BLaER1 treated with 17β-estradiol and CSF1 and Interleukin-3, amounts not matched to agents 10 nM and 100 nM (cell line): ENCODE data around the gene OSBPL1A.
"Not testable (repeated sequence)": the region's sequence is repeated elsewhere in the genome, so short reads cannot be mapped to it uniquely, and the experiment has no call there.

Experiments used
- H3K27ac ChIP-seq, 11 experiments: shearing (Covaris generic); formaldehyde crosslinking; 2 replicates each; pipeline ENCODE4 v1.8.1; 2022
- H3K27me3 ChIP-seq, 11 experiments: shearing (Covaris generic); formaldehyde crosslinking; 2 replicates each; pipeline ENCODE4 v1.8.1; 2022
- H3K36me3 ChIP-seq, 11 experiments: shearing (Covaris generic); formaldehyde crosslinking; 2 replicates each; pipeline ENCODE4 v1.8.1; 2022
- H3K4me1 ChIP-seq, 10 experiments: shearing (Covaris generic); formaldehyde crosslinking; 2 replicates each; pipeline ENCODE4 v1.8.1; 2022
- H3K4me2 ChIP-seq, 11 experiments: shearing (Covaris generic); formaldehyde crosslinking; 2 replicates each; pipeline ENCODE4 v1.8.1; 2022
- H3K4me3 ChIP-seq, 10 experiments: shearing (Covaris generic); formaldehyde crosslinking; 2 replicates each; pipeline ENCODE4 v1.8.1; 2022
- H3K9ac ChIP-seq, 11 experiments: shearing (Covaris generic); formaldehyde crosslinking; 2 replicates each; pipeline ENCODE4 v1.8.1; 2022
- H3K9me3 ChIP-seq, 11 experiments: shearing (Covaris generic); formaldehyde crosslinking; replicated peaks in 1 of 11; 2 replicates each; pipeline ENCODE4 v1.8.1; 2022
- H4K20me1 ChIP-seq, 11 experiments: shearing (Covaris generic); formaldehyde crosslinking; 2 replicates each; pipeline ENCODE4 v1.8.1; 2022
- Cebpa-rat ChIP-seq, 11 experiments: shearing (Covaris generic); IDR thresholded peaks; 2 replicates each; pipeline ENCODE4 v1.8.1; 2022

OSBPL1A gene

GRCh38 chr18:24386681-24387080 lies 10.9 kb downstream of the OSBPL1A start:
- no peak overlapping the region for H3K4me3 ChIP-seq
- TF ChIP-seq Cebpa-rat (IDR thresholded peaks at IDR 0.05): no peak

DNA sequence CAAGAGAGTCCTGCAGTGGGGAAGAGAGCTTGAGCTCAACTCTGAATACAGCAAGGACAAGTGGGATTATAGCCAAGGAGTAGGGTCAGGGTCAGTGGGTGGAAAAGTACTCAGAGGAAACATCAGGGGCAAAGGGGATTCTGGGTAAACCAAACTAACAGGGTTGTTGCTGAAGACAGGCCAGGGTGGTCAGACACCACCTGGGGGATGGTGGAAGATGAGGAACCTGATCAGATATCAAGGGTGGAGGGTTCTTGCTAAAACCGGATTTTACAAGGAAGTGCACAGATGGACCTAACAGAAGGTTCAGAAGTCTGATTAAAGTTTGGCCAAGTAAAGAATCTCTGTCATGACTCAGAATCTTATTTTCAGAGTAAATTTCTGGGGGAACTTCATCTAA lies 16.5 kb downstream of the OSBPL1A start:
- Histone ChIP-seq H3K36me3 (peaks cover 9 to 43% (median 25%) of the 10 kb centered on the region in 11 experiments), H3K4me2 (no peak overlapping the region), H3K27me3 (no peaks in the 10 kb centered on the region), H3K9me3 (peaks cover 0 to 5% (median 0%) of the 10 kb centered on the region in 11 experiments; a peak in 1 of 22 replicates), H3K4me1 (peaks cover 5 to 10% (median 7%) of the 10 kb centered on the region in 10 experiments; a peak in 14 of 20 replicates), H3K9ac (no peak overlapping the region), H3K4me3 (no peak overlapping the region), H3K27ac (no peak overlapping the region), H4K20me1 (no peaks in the 10 kb centered on the region; a peak in 2 of 22 replicates)
- TF ChIP-seq Cebpa-rat (IDR thresholded peaks at IDR 0.05): no peak

More at GRCh38 chr18:24386681-24387080, 10.9 kb downstream of the OSBPL1A start:
- no peak overlapping the region for H3K4me2 ChIP-seq
- no peak overlapping the region for H3K9ac ChIP-seq
- H3K9me3 ChIP-seq: no peaks in the 10 kb centered on the region
- H3K36me3 ChIP-seq: peaks cover 0 to 15% (median 6%) of the 10 kb centered on the region in 11 experiments; a peak in 8 of 22 replicates
- H3K4me1 ChIP-seq: no peaks in the 10 kb centered on the region
- no peaks in the 10 kb centered on the region; a peak in 1 of 22 replicates for H4K20me1 ChIP-seq
- H3K27me3 ChIP-seq: no peaks in the 10 kb centered on the region
- H3K27ac ChIP-seq: no peak overlapping the region

DNA sequence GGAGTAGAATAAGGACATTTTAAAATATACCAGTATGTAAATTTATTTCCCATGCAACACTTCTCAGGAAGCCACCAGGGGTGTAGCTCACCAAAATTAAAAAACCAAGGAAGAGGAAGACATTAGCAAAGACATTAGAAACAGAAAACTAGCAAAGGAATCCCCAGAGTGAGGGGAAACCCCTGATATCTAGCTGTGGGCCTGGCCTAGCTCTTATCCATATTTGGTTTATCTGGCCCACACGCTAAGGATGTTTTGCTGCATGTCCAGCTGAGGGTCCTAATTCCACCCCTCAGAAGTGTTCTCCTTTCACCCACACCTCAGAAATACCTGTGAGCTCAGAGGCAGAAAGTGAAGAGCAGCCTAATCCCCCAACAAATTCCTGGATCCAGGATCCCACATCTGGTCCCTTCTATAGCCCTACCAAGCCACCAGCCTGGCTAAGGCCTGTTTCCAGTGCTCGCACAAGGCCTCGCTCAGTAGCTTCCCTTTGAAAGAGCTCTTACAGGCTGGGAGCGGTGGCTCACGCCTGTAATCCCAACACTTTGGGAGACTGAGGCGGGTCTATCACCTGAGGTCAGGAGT lies 17.4 kb downstream of the OSBPL1A start:
- H3K4me1 ChIP-seq: peaks cover 5 to 10% (median 7%) of the 10 kb centered on the region in 10 experiments; a peak in 14 of 20 replicates
- H3K9ac ChIP-seq: no peak overlapping the region
- H3K27ac ChIP-seq: no peak overlapping the region
- H3K4me3 ChIP-seq: no peak overlapping the region
- peak overlapping the region in 8 of 11 experiments; percentile 4 to 51 (median 10); a peak in 8 of 22 replicates for H3K4me2 ChIP-seq
- H3K27me3 ChIP-seq: no peaks in the 10 kb centered on the region
- no peaks in the 10 kb centered on the region; a peak in 2 of 22 replicates for H4K20me1 ChIP-seq
- peaks cover 13 to 52% (median 33%) of the 10 kb centered on the region in 11 experiments for H3K36me3 ChIP-seq
- peaks cover 0 to 5% (median 0%) of the 10 kb centered on the region in 11 experiments; a peak in 1 of 22 replicates for H3K9me3 ChIP-seq
- no peak for TF ChIP-seq Cebpa-rat (IDR thresholded peaks at IDR 0.05)

DNA sequence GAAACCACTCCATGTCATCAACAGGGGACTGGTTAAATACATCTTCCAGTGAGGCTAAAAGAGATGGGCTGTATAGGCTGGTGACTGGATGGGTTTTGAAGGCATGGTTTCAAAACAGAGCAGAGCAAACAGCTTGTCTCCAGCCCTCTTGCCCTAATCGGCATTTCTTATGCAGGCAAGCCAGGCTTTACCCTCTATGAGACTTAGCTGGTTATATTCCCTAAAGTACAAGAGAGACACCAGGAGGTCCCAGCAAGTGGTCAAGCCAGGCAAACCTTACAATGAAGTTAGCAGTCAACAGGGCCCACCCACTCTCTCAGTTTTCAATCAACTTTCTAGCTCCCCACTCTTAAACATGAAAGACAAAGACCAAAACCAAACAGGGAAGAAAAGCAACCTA lies 19.0 kb downstream of the OSBPL1A start:
- no peak for TF ChIP-seq Cebpa-rat (IDR thresholded peaks at IDR 0.05)
- H3K9ac ChIP-seq: no peak overlapping the region
- no peak overlapping the region for H3K4me2 ChIP-seq
- H3K27ac ChIP-seq: no peak overlapping the region
- peaks cover 23 to 58% (median 38%) of the 10 kb centered on the region in 11 experiments for H3K36me3 ChIP-seq
- H3K4me3 ChIP-seq: no peak overlapping the region
- H3K9me3 ChIP-seq: peaks cover 0 to 5% (median 0%) of the 10 kb centered on the region in 11 experiments; a peak in 1 of 22 replicates
- no peaks in the 10 kb centered on the region for H3K27me3 ChIP-seq
- H4K20me1 ChIP-seq: no peaks in the 10 kb centered on the region; a peak in 2 of 22 replicates
- H3K4me1 ChIP-seq: peaks cover 5 to 10% (median 7%) of the 10 kb centered on the region in 10 experiments; a peak in 14 of 20 replicates

DNA sequence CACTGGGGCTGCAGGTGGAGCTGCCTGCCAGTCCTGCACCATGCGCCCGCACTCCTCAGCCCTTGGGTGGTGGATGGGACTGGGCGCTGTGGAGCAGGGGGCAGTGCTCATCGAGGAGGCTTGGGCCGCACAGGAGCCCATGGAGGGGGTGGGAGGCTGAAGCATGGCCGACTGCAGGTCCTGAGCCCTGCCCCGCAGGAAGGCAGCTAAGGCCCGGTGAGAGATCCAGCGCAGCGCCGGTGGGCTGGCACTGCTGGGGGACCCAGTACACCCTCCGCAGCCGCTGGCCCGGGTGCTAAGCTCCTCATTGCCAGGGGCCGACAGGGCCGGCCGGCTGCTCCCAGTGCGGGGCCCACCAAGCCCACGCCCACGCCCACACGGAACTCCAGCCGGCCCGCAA lies 21.1 kb downstream of the OSBPL1A start:
- not testable (repeated sequence) for H3K27ac ChIP-seq, H4K20me1 ChIP-seq, H3K4me2 ChIP-seq, H3K4me3 ChIP-seq, H3K9ac ChIP-seq, H3K9me3 ChIP-seq, H3K27me3 ChIP-seq, H3K4me1 ChIP-seq
- H3K36me3 ChIP-seq: peaks cover 29 to 72% (median 56%) of the 10 kb centered on the region in 11 experiments

DNA sequence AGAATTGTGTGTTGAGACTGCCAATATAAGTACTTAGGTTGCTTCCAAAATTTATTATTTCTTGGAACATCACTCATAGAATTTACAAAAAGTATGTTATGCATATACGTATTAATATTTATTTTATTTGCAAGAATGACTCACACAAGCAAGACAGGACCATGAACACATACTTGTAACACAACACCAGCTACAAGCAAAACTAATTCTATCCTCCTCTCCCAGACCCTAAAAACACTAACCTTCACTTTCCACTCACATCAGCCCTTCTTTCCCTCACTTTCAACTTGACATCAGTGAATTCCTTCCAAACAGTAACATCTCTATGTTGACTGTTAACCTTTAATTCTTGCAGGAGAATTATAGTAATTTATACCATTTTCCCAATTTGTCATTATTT lies 24.3 kb downstream of the OSBPL1A start:
- peaks cover 0 to 19% (median 10%) of the 10 kb centered on the region in 10 experiments; a peak in 8 of 20 replicates for H3K4me1 ChIP-seq
- no peaks in the 10 kb centered on the region for H3K27me3 ChIP-seq
- H3K36me3 ChIP-seq: peaks cover 31 to 95% (median 60%) of the 10 kb centered on the region in 11 experiments
- H3K27ac ChIP-seq: no peak overlapping the region
- no peak overlapping the region for H3K9ac ChIP-seq
- no peak for TF ChIP-seq Cebpa-rat (IDR thresholded peaks at IDR 0.05)
- H3K9me3 ChIP-seq: peaks cover 0 to 5% (median 0%) of the 10 kb centered on the region in 11 experiments; a peak in 1 of 22 replicates
- H4K20me1 ChIP-seq: peaks cover 0 to 5% (median 0%) of the 10 kb centered on the region in 11 experiments; a peak in 3 of 22 replicates
- H3K4me3 ChIP-seq: no peak overlapping the region
- H3K4me2 ChIP-seq: no peak overlapping the region

DNA sequence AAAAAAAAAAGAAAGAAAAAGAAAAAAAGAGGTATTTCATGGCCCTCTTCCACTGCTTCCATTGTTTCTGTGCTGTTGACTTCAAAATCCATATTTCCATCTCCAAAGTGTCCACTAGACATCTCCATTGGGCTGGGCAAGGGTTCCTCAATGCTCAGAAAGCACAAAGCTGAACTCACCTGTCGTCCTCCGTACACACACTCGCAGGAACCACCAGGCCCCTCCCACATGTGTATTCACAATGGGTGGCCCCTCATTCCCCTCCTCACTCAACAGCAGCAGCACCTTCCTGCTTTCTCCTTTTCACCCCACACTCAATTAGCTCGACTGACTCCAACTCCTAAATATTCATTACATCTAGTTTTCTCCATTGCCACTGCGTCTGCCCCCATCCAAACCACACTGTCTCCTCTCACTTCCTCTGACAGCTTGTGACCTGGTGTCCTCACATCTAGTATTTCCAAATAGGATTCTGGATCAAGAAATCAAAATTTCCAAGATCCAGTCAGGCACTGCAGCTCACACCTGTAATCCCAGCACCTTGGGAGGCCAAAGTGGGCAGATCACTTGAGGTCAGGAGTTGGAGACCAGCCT lies 25.2 kb downstream of the OSBPL1A start:
- Histone ChIP-seq H3K36me3 (peaks cover 32 to 96% (median 64%) of the 10 kb centered on the region in 11 experiments), H3K27me3 (no peaks in the 10 kb centered on the region), H3K27ac (no peak overlapping the region), H3K9me3 (peaks cover 0 to 5% (median 0%) of the 10 kb centered on the region in 11 experiments; a peak in 1 of 22 replicates), H4K20me1 (peaks cover 0 to 5% (median 0%) of the 10 kb centered on the region in 11 experiments; a peak in 3 of 22 replicates), H3K9ac (no peak overlapping the region), H3K4me2 (no peak overlapping the region), H3K4me1 (peaks cover 0 to 19% (median 10%) of the 10 kb centered on the region in 10 experiments; a peak in 8 of 20 replicates), H3K4me3 (no peak overlapping the region)
- no peak for TF ChIP-seq Cebpa-rat (IDR thresholded peaks at IDR 0.05)

GRCh38 chr18:24370120-24370519 lies 27.5 kb downstream of the OSBPL1A start:
- H3K27me3 ChIP-seq: no peaks in the 10 kb centered on the region
- H3K4me3 ChIP-seq: no peak overlapping the region
- no peak for TF ChIP-seq Cebpa-rat (IDR thresholded peaks at IDR 0.05)
- no peak overlapping the region for H3K27ac ChIP-seq
- H4K20me1 ChIP-seq: peaks cover 0 to 5% (median 0%) of the 10 kb centered on the region in 11 experiments; a peak in 1 of 22 replicates
- no peak overlapping the region for H3K9ac ChIP-seq
- no peaks in the 10 kb centered on the region for H3K9me3 ChIP-seq
- H3K4me1 ChIP-seq: peaks cover 0 to 19% (median 10%) of the 10 kb centered on the region in 10 experiments; a peak in 8 of 20 replicates
- peaks cover 19 to 96% (median 66%) of the 10 kb centered on the region in 11 experiments; a peak in 21 of 22 replicates for H3K36me3 ChIP-seq
- no peak overlapping the region for H3K4me2 ChIP-seq

GRCh38 chr18:24369426-24369825 lies 28.2 kb downstream of the OSBPL1A start:
- Histone ChIP-seq H3K9me3 (no peaks in the 10 kb centered on the region), H3K4me2 (no peak overlapping the region), H3K4me1 (peaks cover 0 to 19% (median 10%) of the 10 kb centered on the region in 10 experiments; a peak in 8 of 20 replicates), H3K4me3 (no peak overlapping the region), H3K36me3 (peaks cover 12 to 95% (median 63%) of the 10 kb centered on the region in 11 experiments; a peak in 21 of 22 replicates), H4K20me1 (peaks cover 0 to 5% (median 0%) of the 10 kb centered on the region in 11 experiments; a peak in 1 of 22 replicates), H3K27ac (no peak overlapping the region), H3K27me3 (no peaks in the 10 kb centered on the region), H3K9ac (no peak overlapping the region)
- TF ChIP-seq Cebpa-rat (IDR thresholded peaks at IDR 0.05): no peak
